GM23248 (cell line): Measurements from ENCODE around the gene PELO. TPM values are rescaled to one million over a fixed set of nuclear protein-coding genes. Genes with fewer than 3 reads are reported as not detected.

Source experiments
- DNase-seq: peaks from one replicate; pipeline ENCODE4 v3.0.0-alpha.2; 2015
- H2AFZ ChIP-seq: fragments of 200-600 bp; sonication (generic); 2 replicates; pipeline ENCODE4 v1.6.1; 2016; ENCODE audit warnings: antibody characterized with exemption
- H3F3A ChIP-seq: fragments of 200-600 bp; sonication (generic); 2 replicates; pipeline ENCODE4 v1.6.1; 2016; ENCODE audit warnings: mild to moderate bottlenecking, antibody characterized with exemption, mixed run types; ENCODE audit not compliant: insufficient read depth
- H3K27ac ChIP-seq: fragments of 200-600 bp; sonication (generic); 2 replicates; pipeline ENCODE4 v1.5.1; 2016; ENCODE audit warnings: mild to moderate bottlenecking
- H3K27me3 ChIP-seq: fragments of 200-600 bp; sonication (generic); replicated peaks from 2 replicates; pipeline ENCODE4 v1.6.1; 2016; ENCODE audit warnings: mild to moderate bottlenecking; ENCODE audit not compliant: insufficient read depth
- H3K36me3 ChIP-seq: fragments of 200-600 bp; sonication (generic); 2 replicates; pipeline ENCODE4 v1.6.1; 2016; ENCODE audit warnings: low read depth, mild to moderate bottlenecking
- H3K4me1 ChIP-seq: fragments of 200-600 bp; sonication (generic); 2 replicates; pipeline ENCODE4 v1.6.1; 2016; ENCODE audit warnings: mild to moderate bottlenecking; ENCODE audit not compliant: insufficient read depth
- H3K4me2 ChIP-seq: fragments of 200-600 bp; sonication (generic); one replicate; pipeline ENCODE4 v1.6.1; 2016; ENCODE audit warnings: mild to moderate bottlenecking; ENCODE audit not compliant: unreplicated experiment
- H3K4me3 ChIP-seq: fragments of 200-600 bp; sonication (generic); 2 replicates; pipeline ENCODE4 v1.5.1; 2016; ENCODE audit warnings: mild to moderate bottlenecking
- H3K79me2 ChIP-seq: fragments of 200-600 bp; sonication (generic); 2 replicates; pipeline ENCODE4 v1.6.1; 2016; ENCODE audit warnings: mild to moderate bottlenecking; ENCODE audit not compliant: insufficient read depth
- H3K9ac ChIP-seq: fragments of 200-600 bp; sonication (generic); 2 replicates; pipeline ENCODE4 v1.6.1; 2016; ENCODE audit warnings: mild to moderate bottlenecking
- H3K9me2 ChIP-seq: fragments of 200-600 bp; sonication (generic); 2 replicates; pipeline ENCODE4 v1.6.1; 2016; ENCODE audit warnings: mixed run types, mild to moderate bottlenecking, moderate library complexity; ENCODE audit not compliant: insufficient read depth
- H3K9me3 ChIP-seq: fragments of 200-600 bp; sonication (generic); one replicate; pipeline ENCODE4 v1.6.1; 2017; ENCODE audit warnings: low read depth
- H4K20me1 ChIP-seq: fragments of 200-600 bp; sonication (generic); 2 replicates; pipeline ENCODE4 v1.6.0; 2016; ENCODE audit not compliant: insufficient read depth
- EZH2 ChIP-seq: fragments of 200-600 bp; sonication (generic); IDR thresholded peaks from 2 replicates; pipeline ENCODE4 v1.6.1; 2018; ENCODE audit warnings: antibody characterized with exemption, mild to moderate bottlenecking; ENCODE audit not compliant: insufficient read depth, poor library complexity, severe bottlenecking
- EZH2phosphoT487 ChIP-seq: fragments of 200-600 bp; sonication (generic); IDR thresholded peaks from 2 replicates; pipeline ENCODE4 v1.6.1; 2018; ENCODE audit warnings: antibody characterized with exemption, moderate library complexity, mild to moderate bottlenecking, low read depth; ENCODE audit not compliant: insufficient read depth
- WGBS, 2 experiments: methylation state at CpG; one replicate each; pipeline ENCODE4 v1.1.6; 2015 to 2017; ENCODE audit warnings: low lambda C conversion rate in 2 of 2, low coverage in 1 of 2; ENCODE audit errors: missing lambda C conversion rate in 2 of 2; 5-methylcytosine and 5-hydroxymethylcytosine counted together
- in situ Hi-C: fragments of 300-500 bp; cut with MboI; formaldehyde crosslinking; loops from 2 replicates; pipeline ENCODE4 v1.15.0; 2020
- polyA plus RNA-seq: library from polyadenylated mRNA; unstranded; fragments of >200 nt; fragmentation: Nextera tagmentation; extraction: Ambion mirVana; gene quantifications from 2 replicates; pipeline ENCODE4 v1.2.1, GENCODE V29; 2016
- total RNA-seq: library from RNA; depleted of rRNA; stranded (reverse); fragments of >200 nt; shearing (Covaris generic); gene quantifications from 2 replicates; pipeline ENCODE4 v1.2.3, GENCODE V29; 2014; rRNA removed

PELO gene
- total and polyA plus RNA-seq, 2 experiments from 2014 or later = 20.4 to 25.2 TPM

DNA sequence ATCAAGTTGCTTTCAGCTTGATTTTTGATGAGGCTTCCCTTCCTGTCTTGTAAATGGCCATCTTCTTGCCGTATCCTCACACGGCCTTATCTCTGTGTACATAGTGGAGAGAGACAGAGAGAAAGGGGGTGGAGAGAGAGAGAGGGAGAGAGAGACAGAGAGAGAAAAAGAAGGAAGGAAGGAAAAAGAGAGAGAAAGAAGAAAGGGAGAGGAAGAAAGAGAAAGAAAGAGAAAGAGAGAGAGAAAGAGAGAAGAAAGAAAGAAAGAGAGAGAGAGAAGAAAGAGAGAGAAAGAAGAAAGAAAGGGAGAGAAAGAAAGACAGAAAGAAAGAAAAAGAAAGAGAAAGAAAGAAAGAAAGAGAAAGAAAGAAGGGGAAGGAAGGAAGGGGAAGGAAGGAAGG lies 46.6 kb downstream of the PELO start:
- no peak for DNase-seq
- Histone ChIP-seq H4K20me1 (no peaks in the 10 kb centered on the region), H3K4me2 (no peak overlapping the region), H2AFZ (no peak overlapping the region), H3K79me2 (no peaks in the 10 kb centered on the region), H3K27me3 (no peaks in the 10 kb centered on the region), H3K9me2 (no peaks in the 10 kb centered on the region), H3K9me3 (no peaks in the 10 kb centered on the region), H3K9ac (no peak overlapping the region), H3F3A (peaks cover 22% of the 10 kb centered on the region; the same call in 1 of the 2 replicates), H3K36me3 (no peaks in the 10 kb centered on the region), H3K4me1 (peaks cover 26% of the 10 kb centered on the region), H3K27ac (no peak overlapping the region), H3K4me3 (no peak overlapping the region)
- in situ Hi-C loops = no loop called here
- TF ChIP-seq EZH2 = no peak
- no peak for TF ChIP-seq EZH2phosphoT487
- 98% methylated on average over 2 of the region's 2 CpGs for WGBS, 2 experiments

DNA sequence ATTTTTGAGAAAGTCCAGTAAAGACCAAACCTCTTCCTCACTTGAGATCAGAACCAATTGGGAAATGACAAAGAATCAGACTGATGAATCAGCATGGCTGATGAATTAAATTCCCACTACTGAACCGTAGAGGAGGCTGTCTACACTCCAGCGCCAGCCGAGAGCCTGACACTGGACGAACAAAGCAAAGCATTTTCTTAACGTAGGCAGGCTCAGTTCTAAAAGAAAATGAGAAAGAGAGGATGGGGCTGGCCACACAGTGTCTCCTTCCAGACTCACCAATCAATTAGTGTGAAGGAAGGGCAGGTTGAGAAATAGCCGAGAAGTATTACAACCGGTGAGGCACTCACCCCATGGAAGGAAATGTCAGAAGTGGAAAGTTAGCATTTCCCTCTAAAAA lies 49.4 kb downstream of the PELO start:
- no peak for TF ChIP-seq EZH2
- no peak for TF ChIP-seq EZH2phosphoT487
- Histone ChIP-seq H3F3A (peaks cover 30% of the 10 kb centered on the region; the same call in 1 of the 2 replicates), H2AFZ (0 out of 2 replicates have a peak overlapping the region, but pooled peaks have one; percentile 37), H3K4me3 (no peak overlapping the region), H3K9me3 (no peaks in the 10 kb centered on the region), H3K4me2 (peak overlapping the region; percentile 6), H3K9ac (no peak overlapping the region), H3K9me2 (no peaks in the 10 kb centered on the region), H3K27ac (peak overlapping the region; percentile 48), H4K20me1 (no peaks in the 10 kb centered on the region), H3K79me2 (no peaks in the 10 kb centered on the region), H3K4me1 (peaks cover 20% of the 10 kb centered on the region), H3K27me3 (no peaks in the 10 kb centered on the region), H3K36me3 (no peaks in the 10 kb centered on the region)
- DNase-seq = peak; percentile 19
- 80 to 84% methylated on average over 7 of the region's 7 CpGs for WGBS, 2 experiments
- in situ Hi-C loops = no loop called here

Other genes with a start within 250 kb of the PELO start
- gene ITGA1, start within 50 bp of the PELO start, total RNA-seq = 18.4 and 18.6 TPM in 2 replicates
- gene ITGA1, start within 50 bp of the PELO start, polyA plus RNA-seq = 8.1 and 8.9 TPM in 2 replicates
- 21.5 and 24.3 TPM in 2 replicates for gene ITGA2, start 201.4 kb downstream of the PELO start, total RNA-seq
- gene ITGA2, start 201.4 kb downstream of the PELO start, polyA plus RNA-seq = 10.3 and 10.4 TPM in 2 replicates